GM21529 (cell line): ENCODE results near the gene ZNF101.

Source experiments
- ATAC-seq: cut with Tn5 transposase; IDR thresholded peaks from one replicate; pipeline ENCODE4 v1.9.1; 2021; ENCODE audit not compliant: unreplicated experiment

Gene ZNF101

DNA sequence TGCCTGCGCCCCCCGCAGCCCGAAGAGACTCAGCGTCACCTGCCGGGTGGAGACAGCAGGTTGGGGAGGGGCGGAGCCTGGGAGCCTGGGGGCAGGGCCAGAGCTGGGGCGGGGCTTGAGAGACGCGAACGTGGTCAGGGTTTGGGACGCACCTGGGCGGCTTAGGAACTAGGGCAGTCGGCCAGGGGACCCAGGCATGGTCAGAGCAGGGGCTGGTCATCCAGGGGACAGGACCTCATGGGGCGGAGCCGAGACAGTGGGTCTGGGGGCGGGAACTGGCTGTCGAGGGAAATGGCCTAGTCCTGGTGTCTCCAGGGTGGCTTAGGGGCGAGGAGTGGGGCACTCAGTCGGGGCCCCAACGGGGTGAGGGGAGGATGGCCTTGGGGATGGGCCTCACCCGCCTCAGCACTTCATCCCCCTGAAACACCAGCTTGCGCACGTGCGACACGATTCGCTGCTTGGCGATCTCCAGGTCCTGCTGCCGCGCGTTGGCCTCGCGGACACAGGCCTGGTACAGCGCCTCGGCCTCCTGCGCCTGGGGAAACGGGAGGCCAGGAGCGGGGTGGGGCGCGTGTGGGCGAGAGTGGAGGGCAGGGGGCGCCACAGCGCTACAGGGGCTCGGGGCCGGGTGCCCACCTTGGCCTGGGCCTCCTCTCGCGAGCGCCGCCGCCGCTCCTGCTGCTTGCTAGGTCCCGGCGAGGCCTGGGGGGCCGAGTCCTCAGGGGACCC, 31.0 kb upstream of the ZNF101 start:
- no peak for ATAC-seq

DNA sequence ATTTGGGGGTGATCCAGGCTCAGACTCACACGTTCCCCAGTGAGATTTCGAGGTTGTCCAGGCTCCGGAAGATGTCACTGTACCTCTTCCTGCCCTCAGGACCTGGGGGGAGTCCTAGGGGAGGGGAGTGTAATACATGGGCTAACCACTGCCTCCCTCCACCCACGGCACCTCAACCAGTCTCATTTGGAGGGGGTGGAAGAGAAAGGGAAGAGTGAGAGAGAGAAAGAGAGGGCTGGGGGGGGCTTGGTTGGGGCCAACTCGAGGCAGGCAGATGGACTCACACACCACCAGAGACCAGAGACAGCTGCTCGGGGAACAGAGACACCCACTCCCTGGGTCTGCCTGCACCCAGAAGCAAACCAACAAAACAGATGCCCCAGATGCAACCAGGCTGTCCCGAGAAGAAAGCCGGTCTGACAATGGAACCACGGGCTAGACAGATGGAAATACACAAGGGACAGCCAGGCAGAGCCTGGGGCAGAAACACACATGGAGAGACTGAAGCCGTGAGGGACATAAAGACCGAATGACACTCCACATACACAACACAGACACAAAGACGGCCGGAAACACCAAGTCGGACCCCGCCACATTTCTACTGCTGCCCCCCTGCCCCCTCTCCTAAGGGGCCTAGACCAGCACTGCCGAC, 26.0 kb upstream of the ZNF101 start:
- peak; percentile 17 for ATAC-seq

GRCh38 chr19:19643158-19644053, 25.2 kb upstream of the ZNF101 start, which contains the start of gene GMIP:
TSS of gene GMIP (minus strand) at chr19:19643657. CDS start at chr19:19643529, 128 bp downstream.
- peak; percentile 72 for ATAC-seq

DNA sequence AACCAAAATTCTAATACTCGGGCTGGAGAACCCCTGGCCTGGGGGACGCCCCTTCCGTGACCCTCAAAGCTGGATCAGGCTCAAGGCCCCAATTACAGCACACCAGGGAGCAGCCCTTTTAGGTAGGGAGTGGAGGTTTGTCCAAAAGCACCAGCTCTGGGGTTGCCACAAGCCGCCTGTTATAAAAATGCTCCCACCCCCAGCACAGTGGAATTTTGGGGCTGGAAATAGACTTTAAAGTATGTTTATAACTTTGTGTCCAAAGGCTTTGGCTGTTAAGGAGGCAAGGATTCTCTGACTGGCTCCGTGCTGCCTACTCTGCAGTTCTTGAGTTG, 24.6 kb upstream of the ZNF101 start:
- no peak for ATAC-seq

DNA sequence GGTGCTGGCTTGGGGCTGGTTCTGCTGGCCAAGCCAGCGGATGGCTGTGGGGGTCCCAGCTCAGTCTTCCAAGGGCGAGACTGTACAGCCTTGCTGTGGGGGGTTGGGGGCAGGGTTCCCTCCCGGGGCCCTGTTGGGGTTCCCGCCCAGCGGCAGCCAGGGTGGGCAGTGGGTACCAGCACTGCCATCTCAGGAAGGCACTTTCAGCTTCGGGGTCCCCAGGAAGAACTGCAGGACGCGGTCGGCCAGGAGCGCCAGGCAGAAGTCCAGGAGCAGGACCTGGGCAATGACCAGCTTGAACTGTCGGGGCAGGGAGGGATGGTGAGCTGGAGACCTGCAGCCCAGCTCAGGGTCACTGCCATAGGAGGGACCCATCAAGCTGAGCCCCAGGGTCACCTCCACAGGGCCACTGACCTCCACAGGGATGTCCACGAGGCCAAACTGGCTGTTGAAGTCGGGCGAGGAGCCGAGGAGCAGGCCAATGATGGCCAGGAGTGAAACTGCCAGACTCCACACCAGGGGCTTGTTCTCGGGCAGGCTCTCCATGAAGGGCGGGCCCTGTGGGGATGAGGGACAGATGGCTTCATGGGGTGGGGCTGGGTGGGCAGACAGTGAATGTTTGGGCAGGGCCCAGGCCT, 23.3 kb upstream of the ZNF101 start:
- no peak for ATAC-seq

GRCh38 chr19:19647037-19647835, 21.4 kb upstream of the ZNF101 start:
- no peak for ATAC-seq

- no peak for ATAC-seq
Observed at GRCh38 chr19:19649155-19649554, 19.5 kb upstream of the ZNF101 start.

DNA sequence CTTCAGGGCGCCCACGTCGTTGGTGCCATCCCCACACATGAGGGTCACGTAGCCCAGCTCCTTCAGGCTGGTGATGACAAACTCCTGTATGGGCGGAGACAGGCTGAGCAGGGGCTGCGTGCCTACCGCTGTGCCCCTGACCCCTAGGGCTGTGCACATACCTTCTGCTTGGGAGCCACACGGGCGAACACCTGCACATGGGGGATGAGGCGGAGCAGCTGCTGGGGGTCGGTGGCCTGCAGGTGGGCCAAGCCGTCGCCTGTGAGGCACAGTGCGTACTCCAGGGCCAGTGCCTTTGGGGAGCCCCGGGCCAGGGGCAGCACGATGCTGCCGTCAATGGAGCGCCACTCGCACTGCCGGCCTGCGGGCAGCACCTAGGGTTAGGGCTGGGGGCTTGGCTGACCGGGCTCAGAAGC, 19.1 kb upstream of the ZNF101 start:
- no peak for ATAC-seq

GRCh38 chr19:19650331-19650730, 18.3 kb upstream of the ZNF101 start:
- no peak for ATAC-seq

DNA sequence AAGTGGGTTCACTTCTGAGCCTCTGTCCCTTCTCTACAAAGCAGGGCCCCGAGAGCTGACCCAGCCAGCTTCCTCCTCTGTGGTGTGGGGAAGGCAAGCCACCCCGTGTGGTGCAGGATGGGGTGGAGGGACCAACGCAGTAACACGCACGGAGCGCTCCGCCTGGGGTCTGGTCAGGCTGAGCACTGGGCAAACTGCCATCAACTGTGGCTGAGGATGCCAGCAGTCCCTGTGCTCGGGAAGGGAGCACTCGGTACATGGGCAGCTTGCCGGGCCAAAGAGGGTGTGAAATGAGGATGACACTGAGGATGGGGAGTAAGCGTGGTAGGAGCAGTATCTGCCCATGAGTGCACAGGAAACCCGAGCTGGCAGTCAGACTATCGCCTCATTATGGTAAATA, 17.6 kb upstream of the ZNF101 start:
- no peak for ATAC-seq

DNA sequence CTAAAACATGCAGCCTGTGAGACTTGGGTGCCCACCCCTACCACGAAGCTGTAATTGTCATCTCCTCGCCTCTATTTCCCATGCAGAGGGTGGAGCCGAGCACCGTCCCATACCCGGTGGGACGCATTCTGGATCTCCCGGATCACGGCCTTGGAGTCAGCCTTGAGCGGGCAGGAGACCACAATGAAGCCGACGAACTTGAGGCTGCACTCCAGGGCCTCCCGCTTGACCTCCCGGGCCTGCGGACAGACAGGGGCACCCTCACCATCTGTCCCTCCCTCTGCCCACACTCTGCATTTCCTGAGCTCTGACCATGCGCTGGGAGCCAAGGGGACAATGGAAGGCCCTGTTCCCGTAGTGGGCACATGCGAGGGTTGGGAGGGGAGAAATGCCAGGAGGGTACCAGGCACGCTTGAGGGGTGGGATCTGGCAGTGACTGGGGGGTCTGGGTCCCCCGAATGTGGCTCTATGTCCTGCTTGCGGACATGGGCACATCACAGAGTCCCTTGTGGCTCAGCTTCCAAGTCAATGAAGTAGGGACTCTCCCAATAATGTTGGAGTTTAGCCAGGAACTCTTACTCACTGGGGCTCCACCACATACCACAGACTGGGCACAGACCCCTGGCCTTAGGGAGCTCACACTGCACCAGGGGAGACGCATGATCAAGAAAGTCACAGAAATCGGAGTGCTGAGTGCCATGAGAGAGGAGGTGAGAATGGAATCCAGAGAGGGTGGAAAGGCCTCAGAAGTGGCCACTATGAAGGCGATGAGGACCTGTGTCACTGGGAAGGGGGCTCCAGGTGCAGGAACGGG, 15.9 kb upstream of the ZNF101 start:
- ATAC-seq, result no peak

DNA sequence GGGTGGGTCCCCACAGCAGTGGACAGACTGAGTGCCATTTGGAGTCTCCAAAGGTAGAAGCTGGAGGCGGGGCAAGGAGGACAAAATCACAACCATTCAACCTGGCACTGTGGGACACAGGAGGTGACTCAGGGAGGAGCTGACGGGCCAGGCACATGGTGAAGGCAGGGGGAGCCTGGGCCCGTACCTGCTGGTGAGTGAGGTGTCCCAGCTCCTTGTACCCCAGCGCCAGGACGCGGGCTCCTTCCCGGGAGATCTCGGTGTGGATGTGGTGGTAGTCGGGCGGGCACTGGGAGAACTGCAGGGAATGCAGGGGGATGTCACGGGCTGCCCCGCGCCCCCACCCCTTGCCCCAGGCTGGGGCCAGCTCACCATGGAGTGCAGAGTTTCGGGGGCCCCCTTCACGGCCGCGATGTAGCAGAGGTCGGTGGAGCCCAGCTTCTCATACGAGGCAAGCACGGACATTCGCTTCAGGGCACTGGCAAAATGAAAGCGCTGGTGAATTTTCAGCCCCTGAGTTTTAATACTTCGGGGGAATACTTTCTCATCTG, 15.0 kb upstream of the ZNF101 start:
- no peak for ATAC-seq

DNA sequence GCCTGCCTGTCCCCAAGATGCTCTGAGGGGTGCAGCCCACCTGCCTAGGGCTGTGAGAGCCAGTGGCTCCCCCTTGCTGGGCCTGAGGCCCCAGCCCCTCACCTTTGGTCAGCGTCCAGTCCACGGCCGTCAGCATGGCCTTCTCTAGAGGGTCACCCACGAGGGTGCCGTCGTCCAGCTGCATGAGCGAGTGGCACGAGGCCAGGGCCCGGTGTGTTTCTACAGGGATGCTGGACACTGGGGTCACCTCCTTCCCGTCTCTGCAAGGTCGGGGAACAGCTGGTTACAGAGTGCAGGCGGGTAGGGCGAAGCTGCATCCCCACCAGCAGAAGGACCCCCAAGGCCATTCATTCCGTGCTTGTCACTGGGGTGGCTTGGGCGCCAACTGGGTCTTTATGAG, 14.2 kb upstream of the ZNF101 start:
- ATAC-seq, result no peak

DNA sequence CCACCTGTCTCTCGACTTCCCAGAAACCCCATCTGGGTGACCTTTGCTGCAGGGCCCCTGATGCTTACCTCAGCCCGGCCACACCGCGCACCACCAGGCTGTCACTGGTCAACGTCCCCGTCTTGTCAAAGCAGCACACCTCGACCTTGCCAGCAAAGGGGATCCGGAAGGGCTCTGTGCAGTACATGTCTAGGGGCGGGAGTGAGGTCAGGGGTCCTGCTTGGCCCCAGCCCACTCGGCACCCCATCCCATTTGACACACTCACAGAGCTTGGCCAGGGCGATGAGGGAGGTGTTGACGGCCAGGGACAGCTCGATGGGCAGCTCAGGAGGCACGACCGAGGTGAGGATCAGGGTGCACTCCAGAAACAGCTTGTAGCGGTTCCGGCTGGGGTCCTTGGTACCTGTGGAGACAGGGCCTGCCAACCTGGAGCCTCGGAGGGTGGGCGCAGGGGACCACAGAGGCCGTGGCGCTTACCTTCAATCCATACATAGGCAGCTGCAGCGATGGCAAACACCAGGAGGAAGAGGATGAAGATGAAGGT, 13.5 kb upstream of the ZNF101 start:
- ATAC-seq, result no peak

GRCh38 chr19:19655641-19656343, 12.8 kb upstream of the ZNF101 start:
- no peak for ATAC-seq

DNA sequence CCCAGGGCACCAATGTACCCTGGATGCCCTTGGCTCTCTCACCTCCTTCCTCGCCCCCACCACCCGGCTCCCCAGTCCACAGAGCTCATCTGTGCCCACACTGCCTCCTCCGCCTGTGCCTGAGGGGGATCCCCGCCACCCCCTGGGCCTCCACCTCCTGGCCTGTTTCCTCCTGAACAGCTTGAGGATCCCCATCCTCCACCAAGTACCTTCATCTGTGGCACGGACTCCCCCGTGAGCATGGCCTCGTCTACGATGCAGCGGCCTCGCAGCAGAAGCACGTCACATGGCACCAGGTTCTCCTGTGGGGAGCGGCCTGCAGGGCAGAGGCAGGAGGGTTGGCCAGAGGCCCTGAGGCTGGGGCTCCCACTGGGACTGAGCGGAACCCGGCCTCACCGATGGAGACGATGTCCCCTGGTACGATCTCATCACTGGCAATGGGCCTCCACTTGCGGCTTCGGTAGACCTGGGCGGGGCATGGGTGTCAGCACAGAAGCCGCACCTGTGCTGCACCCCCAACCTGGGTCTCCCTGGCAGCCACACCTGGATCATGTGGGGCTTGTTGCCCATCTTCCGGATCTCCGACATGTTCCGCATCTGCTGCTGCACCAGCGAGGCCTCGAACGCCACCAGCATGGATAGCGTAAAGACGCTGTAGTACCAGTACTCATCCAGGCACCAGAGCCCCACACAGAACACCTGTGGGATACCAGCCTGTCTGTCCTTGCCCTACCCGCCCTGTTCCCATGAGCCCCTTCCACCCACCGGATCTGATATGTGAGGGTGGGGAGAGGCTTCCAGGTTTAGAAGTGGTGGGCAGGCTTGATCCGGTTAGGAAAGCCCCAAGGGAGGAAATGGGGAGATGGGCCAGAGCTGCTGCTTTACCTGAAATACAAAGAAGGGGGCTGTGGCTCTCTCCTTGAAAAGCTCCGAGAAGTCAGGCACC, 11.9 kb upstream of the ZNF101 start:
- no peak for ATAC-seq

GRCh38 chr19:19657397-19657783, 11.2 kb upstream of the ZNF101 start:
- no peak for ATAC-seq
